Inferior parietal cortex (tissue), 1 donor: ENCODE data around the gene MS4A5.
"Not testable (repeated sequence)": the region's sequence is repeated elsewhere in the genome, so short reads cannot be mapped to it uniquely, and the experiment has no call there.

Experiments used
- DNase-seq: peaks from one replicate; pipeline ENCODE4 v3.0.0-alpha.2; 2016; ENCODE audit errors: extremely low spot score

MS4A5 gene

GRCh38 chr11:60429272-60429671 lies at the start of gene MS4A5:
Gene MS4A5, plus strand, starts transcription at chr11:60429572. Its CDS starts 103 bp downstream, at chr11:60429675.
- DNase-seq, result no peak

- no peak for DNase-seq
These were observed 40.0 kb upstream of the MS4A5 start for GRCh38 chr11:60389279-60389910.

- DNase-seq, result no peak
These were observed 39.0 kb upstream of the MS4A5 start for GRCh38 chr11:60390419-60390818.

- no peak for DNase-seq
These were observed 37.0 kb upstream of the MS4A5 start for GRCh38 chr11:60392361-60392760.

- no peak for DNase-seq
These were observed 36.4 kb upstream of the MS4A5 start for GRCh38 chr11:60393016-60393415.

GRCh38 chr11:60394666-60395380 lies 34.5 kb upstream of the MS4A5 start:
- no peak for DNase-seq

GRCh38 chr11:60396382-60396781 lies 33.0 kb upstream of the MS4A5 start, which contains the start of gene MS4A14:
Gene MS4A14, plus strand, starts transcription at chr11:60396459. Its CDS starts 120 bp downstream, at chr11:60396579.
- DNase-seq, result no peak

- DNase-seq, result no peak
These were observed 32.6 kb upstream of the MS4A5 start for GRCh38 chr11:60396799-60397198.

- DNase-seq, result no peak
These were observed 9.4 kb upstream of the MS4A5 start for GRCh38 chr11:60420015-60420414.

- no peak for DNase-seq
These were observed 6.8 kb upstream of the MS4A5 start for GRCh38 chr11:60422609-60423008.

GRCh38 chr11:60428517-60428916 lies 855 bp upstream of the MS4A5 start:
- no peak for DNase-seq

GRCh38 chr11:60431251-60431650 lies 1.9 kb downstream of the MS4A5 start:
- DNase-seq, result no peak

GRCh38 chr11:60433401-60433800 lies 4.0 kb downstream of the MS4A5 start:
- DNase-seq, result no peak

GRCh38 chr11:60447070-60447469 lies 17.7 kb downstream of the MS4A5 start:
- DNase-seq, result no peak

GRCh38 chr11:60447846-60448245 lies 18.5 kb downstream of the MS4A5 start:
- DNase-seq, result no peak

- not testable (repeated sequence) for DNase-seq
These were observed 21.8 kb downstream of the MS4A5 start for GRCh38 chr11:60451185-60451584.

- no peak for DNase-seq
These were observed 24.8 kb downstream of the MS4A5 start for GRCh38 chr11:60454212-60454611.

GRCh38 chr11:60455531-60456042 lies 26.2 kb downstream of the MS4A5 start, which contains the start of gene MS4A1:
Gene MS4A1, plus strand, starts transcription at chr11:60455847. Its CDS starts 6,528 bp downstream, at chr11:60462375.
- no peak for DNase-seq

- DNase-seq, result no peak
These were observed 28.2 kb downstream of the MS4A5 start for GRCh38 chr11:60457576-60457975.

GRCh38 chr11:60459345-60459744 lies 30.0 kb downstream of the MS4A5 start:
- DNase-seq, result no peak

- no peak for DNase-seq
These were observed 39.5 kb downstream of the MS4A5 start for GRCh38 chr11:60468829-60469228.

GRCh38 chr11:60469723-60470122 lies 40.4 kb downstream of the MS4A5 start:
- no peak for DNase-seq

GRCh38 chr11:60477035-60477445 lies 47.7 kb downstream of the MS4A5 start:
- DNase-seq, result no peak
